OCI-LY1 (cell line): ENCODE results near the gene PRODH.

Experiments
- CTCF ChIP-seq: fragments of 200-600 bp; sonication (generic), shearing (Covaris generic); IDR thresholded peaks from 2 replicates; pipeline ENCODE4 v1.5.1; 2017; ENCODE audit warnings: mild to moderate bottlenecking, antibody characterized with exemption, low read length, moderate library complexity, mixed read lengths
- EZH2 ChIP-seq: fragments of 200-600 bp; sonication (generic), shearing (Covaris generic); IDR thresholded peaks from 2 replicates; pipeline ENCODE4 v1.8.0; 2017; ENCODE audit warnings: borderline replicate concordance, mixed run types, mild to moderate bottlenecking, antibody characterized with exemption, low read length, moderate library complexity, mixed read lengths

- no peak for TF ChIP-seq CTCF
- TF ChIP-seq EZH2 = no peak
These were observed 40.2 kb upstream of the PRODH start for GRCh38 chr22:18976197-18976751.
